GM12874 (cell line): ENCODE results near the gene DNM1L.

Experiments used
- TF ChIP-seq, protein P1 (sequence below): IDR thresholded peaks from 2 replicates; pipeline ENCODE4 v1.5.1; 2011; ENCODE audit warnings: low read depth, mild to moderate bottlenecking, control low read depth, low read length, moderate library complexity; ENCODE audit not compliant: insufficient read depth

The DNM1L gene

GRCh38 chr12:32679091-32679919, at the start of gene DNM1L:
TSS of gene DNM1L (plus strand) at chr12:32679301. CDS start at chr12:32679364, 63 bp downstream.
- TF ChIP-seq, protein P1, sequence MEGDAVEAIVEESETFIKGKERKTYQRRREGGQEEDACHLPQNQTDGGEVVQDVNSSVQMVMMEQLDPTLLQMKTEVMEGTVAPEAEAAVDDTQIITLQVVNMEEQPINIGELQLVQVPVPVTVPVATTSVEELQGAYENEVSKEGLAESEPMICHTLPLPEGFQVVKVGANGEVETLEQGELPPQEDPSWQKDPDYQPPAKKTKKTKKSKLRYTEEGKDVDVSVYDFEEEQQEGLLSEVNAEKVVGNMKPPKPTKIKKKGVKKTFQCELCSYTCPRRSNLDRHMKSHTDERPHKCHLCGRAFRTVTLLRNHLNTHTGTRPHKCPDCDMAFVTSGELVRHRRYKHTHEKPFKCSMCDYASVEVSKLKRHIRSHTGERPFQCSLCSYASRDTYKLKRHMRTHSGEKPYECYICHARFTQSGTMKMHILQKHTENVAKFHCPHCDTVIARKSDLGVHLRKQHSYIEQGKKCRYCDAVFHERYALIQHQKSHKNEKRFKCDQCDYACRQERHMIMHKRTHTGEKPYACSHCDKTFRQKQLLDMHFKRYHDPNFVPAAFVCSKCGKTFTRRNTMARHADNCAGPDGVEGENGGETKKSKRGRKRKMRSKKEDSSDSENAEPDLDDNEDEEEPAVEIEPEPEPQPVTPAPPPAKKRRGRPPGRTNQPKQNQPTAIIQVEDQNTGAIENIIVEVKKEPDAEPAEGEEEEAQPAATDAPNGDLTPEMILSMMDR: no peak

DNA sequence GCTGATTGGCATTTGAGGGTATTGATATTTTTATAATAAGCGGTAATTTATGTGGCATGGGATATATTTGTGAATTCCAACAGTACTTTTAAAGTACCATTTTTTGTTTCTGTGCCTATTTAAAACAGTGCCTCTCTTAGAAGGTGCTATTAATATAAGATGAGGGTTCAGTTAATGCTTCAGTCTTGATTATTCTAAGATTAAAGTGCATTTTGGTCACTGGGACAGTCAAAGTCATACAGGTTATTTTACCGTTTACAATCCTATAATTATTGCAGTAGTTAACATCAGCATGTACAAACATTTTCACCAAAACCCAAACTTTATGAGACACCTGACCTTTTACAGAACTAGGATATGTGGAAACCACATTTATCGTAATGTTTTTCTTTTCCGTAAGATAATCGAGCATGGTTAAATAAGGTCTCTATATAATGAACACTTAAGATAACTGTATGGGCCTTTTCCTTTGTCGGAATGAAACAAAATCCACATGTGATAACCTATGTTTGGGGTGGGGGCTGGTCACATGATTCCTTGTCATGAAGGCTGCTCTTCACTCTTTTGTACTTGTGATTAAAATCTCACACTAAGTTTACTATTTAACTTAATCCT, 37.7 kb upstream of the DNM1L start:
- TF ChIP-seq, protein P1: no peak

DNA sequence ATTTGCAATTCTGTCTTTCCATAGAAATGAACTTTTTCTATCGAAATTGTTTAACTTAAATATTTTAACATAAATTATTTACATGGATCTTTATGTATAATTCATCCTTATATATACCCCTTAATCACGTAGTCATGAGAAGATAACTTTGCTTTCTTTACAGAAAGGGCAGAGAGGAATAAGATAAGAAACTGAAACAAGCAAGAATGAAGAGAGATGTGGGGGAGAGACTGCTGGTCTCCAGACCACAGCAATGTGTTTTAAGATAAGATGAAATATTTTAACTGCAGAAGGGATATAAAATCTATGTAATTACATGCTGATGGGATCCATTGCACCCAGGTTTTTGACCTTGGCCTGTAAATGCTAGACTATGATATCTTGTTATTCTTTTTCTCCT, 34.7 kb upstream of the DNM1L start:
- TF ChIP-seq, protein P1: no peak

DNA sequence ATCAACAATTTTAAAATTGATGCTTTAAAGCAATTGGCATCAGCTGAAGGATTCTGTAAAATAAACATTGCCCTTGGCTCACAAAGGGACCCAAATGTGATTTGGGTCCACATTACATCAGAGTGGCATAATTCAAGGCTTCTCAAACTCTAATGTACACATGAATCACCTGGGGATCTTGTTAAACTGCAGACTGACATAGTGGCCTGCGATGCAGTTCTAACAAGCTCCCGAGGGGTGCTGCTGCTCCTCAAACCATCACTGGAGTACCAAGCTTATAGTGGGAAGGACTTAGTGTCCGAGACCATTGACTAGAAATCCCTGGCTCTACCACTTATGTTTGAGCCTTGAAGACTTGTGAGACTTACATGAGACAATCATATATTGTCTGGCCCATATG, 31.8 kb upstream of the DNM1L start:
- TF ChIP-seq, protein P1: no peak

GRCh38 chr12:32650508-32650907, 28.6 kb upstream of the DNM1L start:
- TF ChIP-seq, protein P1: no peak

DNA sequence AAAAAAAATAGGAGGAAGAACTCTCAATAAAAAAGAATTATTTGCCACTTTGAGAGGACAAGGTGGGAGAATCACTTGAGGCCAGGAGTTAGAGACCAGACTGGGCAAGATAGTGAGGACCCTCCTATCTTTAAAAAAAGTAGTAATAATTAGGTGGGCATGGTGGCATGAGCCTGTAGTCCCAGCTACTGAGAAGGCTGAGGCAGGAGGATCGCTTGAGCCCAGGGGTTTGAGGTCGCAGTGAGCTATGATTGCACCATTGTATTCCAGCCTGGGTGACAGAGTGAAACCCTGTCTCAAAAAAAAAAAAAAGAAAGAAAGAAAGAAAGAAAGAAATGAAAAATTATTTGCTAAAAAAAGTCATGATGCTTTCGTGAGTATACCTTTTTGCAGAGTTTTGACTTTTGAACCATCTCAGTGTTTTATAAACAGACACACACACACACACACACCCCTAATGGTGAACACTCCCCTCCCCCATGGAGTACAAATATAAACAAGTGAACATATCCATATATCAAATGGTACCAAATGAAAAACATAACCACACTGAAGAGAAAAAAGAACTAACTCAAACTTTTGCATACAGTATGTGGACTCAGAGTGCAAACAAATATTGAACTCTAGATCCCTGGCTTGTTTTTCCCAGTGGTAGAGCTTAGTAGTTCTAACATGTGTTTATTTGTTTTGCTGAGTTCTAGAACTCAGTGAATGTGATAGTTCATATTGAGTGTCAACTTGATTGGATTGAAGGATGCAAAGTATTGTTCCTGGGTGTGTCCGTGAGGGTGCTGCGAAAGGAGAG, 27.7 kb upstream of the DNM1L start:
- TF ChIP-seq, protein P1: no peak

GRCh38 chr12:32651956-32652210, 27.2 kb upstream of the DNM1L start:
- TF ChIP-seq, protein P1: no peak
